Skin of body (tissue), 2 donors: Measurements from ENCODE around the gene CALD1. TPM values are rescaled to one million over a fixed set of nuclear protein-coding genes. Genes with fewer than 3 reads are reported as not detected.

Experiments used
- DNase-seq: peaks from one replicate; lab custom pipeline; 2025; lab: John Stamatoyannopoulos, UW
- total RNA-seq: library from RNA; depleted of rRNA; stranded (reverse); fragments of >200 nt; gene quantifications from one replicate; pipeline ENCODE4 v1.2.3, GENCODE V29; 2014

CALD1 gene
- total RNA-seq, 1 donor from 2014 or later = 196 TPM

- no peak for DNase-seq
Observed at GRCh38 chr7:134758981-134759380, 20.5 kb upstream of the CALD1 start.

GRCh38 chr7:134761266-134761665, 18.2 kb upstream of the CALD1 start:
- no peak for DNase-seq

DNA sequence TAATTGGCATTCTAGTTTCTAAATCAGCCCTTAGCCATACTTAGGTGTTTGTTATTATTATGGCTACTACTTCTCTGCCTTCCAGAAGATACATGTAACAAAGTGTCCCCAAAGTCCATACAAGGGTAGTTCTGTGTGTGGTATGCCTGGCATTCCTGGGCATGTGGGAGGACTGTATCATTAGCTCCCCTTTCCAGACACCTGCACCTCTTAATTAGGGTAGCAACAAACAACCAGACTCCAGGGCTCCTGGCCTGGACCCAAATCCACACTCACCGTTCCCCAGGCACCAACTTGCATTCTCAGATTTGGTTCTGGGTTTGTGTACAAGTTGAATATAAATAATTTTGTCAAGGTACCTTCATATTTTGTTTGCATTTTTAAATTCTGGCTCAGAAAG, 15.5 kb upstream of the CALD1 start:
- DNase-seq = no peak

DNA sequence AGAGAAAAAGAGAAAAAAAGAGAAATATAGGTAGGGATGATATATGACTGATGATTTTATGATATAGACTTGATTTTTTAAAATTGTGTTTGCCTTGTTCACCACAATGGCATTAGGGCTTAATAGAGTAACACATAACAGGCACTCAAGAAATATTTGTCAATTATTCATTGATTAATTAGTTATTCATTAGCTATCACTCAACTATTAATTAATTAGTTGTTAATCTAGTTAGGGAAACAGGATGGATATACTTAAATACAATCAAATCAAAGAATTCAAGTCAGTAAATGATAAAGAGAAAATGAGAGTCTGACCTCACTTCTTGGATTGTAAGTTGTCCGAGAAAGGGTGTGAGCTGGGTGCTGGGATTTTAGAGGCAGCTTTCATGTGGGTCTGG, 15.1 kb upstream of the CALD1 start:
- DNase-seq = no peak

DNA sequence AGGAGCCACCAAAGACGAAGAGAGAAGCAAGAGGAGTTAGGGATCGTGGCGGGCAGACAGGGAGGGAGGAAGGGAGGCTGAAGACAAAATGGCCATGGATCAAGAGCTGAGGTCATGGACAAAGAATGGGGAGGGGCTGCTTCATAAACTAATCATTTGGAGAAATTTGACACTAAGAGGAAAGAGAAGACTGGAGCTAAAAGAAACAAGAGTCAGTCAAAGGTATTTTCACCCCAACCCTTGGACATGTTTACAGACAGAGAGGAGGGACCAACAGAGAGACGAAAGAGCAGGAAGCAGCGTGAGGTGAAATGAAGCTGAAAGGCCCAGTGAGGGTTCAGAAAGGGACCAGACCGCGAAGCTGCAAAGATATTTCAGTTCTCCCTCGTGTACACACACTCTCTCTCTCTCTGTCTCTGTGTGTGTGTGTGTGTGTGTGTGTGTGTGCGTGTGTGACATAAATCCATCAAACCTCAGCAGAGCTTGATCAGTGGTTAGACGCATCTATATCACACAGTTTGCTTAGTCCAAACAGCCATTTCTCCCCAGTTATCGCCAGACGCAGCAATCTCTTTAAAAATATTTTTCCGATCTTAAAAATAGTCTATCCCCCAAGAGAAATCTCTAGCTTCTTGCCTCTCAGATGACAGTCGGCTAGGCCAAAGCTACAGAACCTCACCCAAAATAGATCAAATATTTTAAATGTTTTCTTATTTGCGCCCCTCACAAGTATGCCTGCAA, 12.5 kb upstream of the CALD1 start:
- peak; percentile 52 for DNase-seq

DNA sequence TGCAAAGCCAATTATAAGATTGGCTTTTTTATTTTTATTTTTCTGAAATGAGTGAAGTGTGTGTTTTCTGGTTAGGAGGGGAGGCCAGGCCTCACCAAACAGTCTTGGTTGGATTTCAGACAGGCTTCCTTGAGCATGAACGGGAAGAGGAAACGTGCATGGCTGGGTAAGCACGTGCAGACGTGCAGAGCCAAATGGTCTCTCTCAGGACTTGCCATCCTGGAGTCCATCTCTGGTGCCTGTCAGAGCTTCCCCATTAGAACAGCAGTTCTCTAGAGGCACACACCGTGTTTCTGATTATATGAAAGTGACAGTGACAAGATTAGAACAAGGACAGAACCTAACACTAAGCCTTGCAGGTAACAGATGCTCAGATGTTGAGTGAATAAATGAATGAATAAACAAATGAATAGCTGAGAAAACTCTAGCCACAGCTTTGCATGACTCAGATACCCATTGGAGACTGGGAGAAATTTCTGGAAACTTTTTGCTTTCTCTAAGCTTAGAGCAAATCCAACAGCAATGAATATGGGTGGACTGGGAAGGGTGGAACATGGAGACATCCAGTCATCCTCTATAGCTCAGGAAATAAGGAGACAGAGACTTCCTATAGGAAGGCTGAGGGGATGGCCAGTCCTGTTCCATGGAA, 11.8 kb upstream of the CALD1 start:
- no peak for DNase-seq

GRCh38 chr7:134768243-134768642, 11.2 kb upstream of the CALD1 start:
- DNase-seq = no peak

DNA sequence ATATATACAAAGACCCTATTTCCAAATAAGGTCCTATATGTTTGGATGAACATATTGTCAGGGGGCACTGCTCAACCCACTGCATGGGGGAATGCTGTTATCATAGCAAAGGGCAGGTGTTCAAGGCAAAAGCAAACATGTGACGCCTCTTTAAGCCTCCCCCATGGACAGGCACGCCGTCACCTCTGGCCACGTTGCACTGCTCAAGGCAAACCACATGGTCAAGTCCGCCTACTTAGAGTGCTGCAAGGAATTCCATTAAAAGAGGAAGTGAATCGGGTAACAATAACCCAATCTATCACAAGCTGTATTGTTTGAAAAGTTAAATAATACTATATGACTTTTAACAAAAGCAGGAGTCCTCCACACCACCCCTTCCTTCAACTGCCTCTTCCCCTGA, 8.8 kb upstream of the CALD1 start:
- no peak for DNase-seq

GRCh38 chr7:134771111-134771510, 8.3 kb upstream of the CALD1 start:
- no peak for DNase-seq

DNA sequence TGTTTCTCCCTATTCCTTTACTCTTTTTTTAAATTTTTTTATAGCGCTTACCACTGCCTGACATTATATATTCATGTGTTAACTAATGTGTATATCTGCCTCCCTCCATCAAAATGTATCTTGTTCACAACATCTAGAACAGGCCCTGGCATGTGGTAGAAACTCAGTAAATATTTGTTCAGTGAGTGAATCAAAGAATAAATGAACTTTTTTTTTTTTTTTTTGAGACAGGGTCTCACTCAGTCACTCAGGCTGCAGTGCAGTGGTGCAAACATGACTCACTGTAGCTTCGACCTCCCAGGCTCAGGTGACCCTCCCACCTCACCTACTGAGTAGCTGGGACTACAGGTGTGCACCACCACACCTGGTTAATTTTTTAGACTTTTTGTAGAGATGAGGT, 7.5 kb upstream of the CALD1 start:
- DNase-seq = no peak

DNA sequence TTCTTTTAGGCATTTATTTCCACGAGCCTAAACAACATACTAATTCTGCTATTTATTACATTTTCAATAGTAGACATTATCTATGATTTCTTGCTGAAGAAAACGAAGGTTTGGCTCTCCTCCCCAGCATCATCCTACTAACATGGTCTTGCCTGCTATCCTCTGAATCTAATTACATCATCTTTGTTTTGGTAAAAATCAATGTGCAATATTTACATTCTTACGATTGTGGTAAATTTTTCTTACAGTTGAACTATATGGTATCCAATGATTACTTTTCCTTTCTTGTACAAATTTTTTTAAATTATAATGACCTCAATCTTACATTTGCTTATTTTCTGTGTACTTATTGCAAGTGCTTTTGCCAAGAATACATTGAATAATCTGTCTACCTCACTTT, 7.0 kb upstream of the CALD1 start:
- DNase-seq = no peak

DNA sequence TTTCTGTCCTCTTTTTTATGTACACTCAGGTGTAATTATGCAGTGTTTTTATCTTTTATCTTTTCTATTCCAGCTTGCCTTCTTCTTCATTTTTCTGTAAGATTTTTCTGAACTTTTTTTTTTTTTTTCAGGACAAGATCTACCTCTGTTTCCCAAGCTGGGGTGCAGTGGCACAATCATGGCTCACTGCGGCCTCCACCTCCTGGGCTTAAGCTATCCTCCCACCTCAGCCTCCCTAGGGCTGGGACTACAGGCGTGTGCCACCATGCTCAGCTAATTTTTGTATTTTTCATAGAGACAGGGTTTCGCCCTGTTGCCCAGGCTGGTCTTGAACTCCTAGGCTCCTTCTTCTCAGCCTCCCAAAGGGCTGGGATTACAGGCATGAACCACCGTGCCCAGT, 6.3 kb upstream of the CALD1 start:
- no peak for DNase-seq

GRCh38 chr7:134774119-134774518, 5.3 kb upstream of the CALD1 start:
- no peak for DNase-seq

- DNase-seq = no peak
Observed at GRCh38 chr7:134777470-134777869, 2.0 kb upstream of the CALD1 start.

DNA sequence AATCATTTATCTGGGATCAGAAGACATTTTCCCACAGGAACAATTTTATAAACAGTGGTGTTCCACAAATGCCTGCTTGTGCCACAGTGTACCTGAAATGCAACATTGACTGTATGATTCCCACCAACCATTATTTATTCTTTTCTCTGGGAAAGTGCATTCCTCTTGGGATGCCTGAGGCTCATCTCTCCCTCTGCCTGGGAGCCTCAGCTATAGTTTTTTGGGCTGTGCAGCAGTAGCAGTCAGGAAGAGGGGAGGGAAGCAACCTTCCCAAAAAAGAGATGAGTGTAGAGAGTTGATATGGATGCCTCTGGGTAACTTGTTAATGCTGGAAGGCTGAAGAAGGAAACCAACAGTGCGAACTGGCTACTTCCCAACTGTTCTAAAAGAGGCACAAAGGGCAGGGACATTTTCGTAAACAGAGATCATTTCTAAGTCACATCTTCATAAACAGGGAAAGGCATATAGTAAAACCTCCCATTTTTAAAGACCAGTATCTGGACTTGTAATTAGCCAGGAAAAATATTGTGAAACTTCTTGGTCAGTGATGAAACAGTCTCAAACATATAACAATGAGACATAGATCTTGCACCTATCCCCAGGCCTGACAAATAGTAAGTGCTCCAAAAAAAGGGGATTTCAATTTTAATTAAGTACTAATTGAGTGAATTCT, 1.4 kb upstream of the CALD1 start:
- DNase-seq = no peak

DNA sequence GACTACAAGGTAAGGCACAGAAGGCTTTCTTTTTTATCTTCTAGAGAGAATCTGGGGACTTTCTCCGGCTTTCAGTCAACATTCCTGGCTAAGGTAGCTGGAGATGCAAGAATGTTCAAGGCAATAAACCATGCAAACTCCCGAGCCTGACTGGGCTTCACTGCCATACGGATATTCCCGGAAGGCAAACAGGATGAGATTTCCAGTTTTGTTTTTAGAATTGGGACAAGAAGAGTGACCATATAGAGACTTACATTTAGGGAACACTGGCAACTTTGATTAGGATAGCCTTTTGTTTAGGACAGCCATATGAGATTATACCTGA, 269 bp downstream of the CALD1 start:
- peak; percentile 54 for DNase-seq

DNA sequence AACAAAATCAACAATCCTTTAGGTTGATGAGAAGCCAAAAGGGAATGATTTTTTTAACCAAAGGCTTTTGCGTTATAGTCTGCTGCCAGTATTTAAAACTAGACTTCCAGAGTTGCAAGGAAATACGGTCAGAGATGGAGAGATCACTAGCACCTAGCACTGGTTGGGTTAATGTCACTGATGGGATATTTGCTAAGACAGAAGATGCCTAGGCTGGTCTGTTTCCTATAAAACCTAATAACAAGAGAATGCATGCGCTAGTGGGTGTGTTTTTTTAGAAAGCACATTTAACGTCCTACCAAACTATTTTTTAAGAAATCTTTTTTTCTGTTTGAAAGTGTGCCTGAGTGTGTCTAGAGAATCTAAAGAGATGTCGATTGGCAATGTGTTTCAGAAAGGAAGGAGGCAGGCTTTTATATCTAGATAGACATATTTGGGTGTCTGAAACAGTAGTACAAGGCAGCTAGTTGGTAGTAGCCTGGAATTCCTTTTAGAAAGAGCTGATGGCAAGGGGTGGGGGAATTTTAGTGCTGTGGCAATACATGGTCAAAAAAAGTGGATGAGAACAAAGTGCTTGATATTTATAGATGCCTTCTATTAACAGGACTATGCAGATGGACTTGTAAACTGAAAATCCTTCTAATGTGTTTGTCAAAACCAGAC, 863 bp downstream of the CALD1 start:
- DNase-seq = peak; percentile 57

DNA sequence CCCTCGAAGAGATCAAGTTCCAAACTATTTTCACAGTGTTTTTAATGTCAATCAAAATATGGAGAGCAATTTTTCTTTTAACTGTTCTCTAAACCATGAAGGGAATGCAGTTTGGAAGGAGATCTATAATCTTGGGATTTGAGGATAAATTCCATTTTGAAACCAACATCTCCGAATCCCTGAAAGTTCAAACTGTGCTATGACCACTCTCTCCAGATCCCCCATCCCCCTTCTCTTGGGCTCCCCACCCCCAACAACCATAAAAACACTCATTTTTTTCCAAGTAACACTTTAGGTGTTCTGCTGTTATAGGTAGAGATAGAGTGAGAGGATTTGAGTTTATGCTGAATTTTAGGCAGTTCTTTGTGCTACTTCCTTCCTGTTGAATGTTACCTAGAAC, 1.7 kb downstream of the CALD1 start:
- DNase-seq = no peak

DNA sequence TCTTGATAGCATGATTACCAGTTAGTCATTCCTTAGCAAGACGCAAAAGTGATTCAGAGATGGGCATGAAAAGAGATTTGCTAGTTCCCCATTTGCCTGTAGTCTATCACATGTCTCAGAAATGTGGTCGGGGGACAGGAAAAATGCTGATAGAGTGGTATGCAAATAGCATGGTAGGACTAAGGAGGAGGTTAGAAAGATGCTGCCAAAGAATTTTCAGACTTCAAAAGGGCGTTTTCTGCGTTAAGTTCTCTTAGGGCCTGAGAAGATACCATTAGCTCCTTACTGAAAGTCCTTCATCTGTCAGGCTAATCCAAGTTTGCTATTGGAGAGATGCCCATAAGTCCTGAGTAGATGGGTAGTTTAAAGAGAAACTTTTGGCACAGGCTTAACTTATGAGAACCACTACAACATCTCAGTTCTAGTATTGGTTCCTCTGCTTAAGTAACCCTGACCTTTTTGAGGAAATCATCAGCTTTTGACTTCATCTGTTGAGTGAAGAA, 2.7 kb downstream of the CALD1 start:
- DNase-seq = no peak

- DNase-seq = no peak
Observed at GRCh38 chr7:134783294-134784069, 4.0 kb downstream of the CALD1 start.

DNA sequence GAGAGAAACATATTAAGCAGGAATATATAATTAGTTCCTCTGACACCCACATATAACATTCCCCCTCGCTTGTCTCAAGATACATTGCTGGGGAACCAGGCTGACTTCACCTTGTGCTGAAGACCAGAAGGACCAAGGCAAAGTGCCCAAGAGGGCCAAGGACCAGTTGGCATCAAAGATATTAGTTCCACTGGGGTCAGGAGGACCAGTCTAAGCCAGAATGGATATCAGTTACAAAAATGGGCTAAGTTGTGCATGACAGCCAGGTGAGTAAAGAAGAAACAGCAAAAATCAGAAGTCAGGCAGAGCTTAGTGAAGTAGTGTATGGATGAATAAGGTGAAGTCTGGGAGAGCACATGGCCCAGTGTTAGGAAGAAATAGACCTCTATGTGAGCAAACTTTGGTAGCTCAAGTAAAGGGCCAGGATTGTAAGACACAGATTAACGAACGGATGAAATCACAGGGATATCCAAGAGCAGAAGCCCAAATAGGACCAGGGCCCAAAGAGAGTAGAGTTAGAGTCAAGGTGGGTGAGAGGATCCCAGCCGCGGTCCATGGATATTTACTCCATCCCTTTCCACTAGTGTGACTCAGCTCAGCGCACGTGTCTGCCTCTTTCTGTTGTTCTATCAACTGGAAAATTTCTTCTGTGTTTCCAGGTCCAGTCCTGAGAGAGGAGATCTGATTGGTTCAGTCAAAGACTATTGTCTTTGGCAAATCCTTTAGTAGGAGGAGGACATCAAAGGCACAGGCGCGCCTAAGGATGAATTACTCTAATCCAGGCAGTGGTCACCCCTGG, 5.0 kb downstream of the CALD1 start:
- no peak for DNase-seq
